Prostate gland (tissue), 2 donors: ENCODE measurements around the gene APC.

Source experiments
- POLR2A ChIP-seq: fragments of 450-650 bp; IDR thresholded peaks from one replicate; pipeline ENCODE4 v1.6.1; 2016; ENCODE audit warnings: antibody characterized with exemption, mild to moderate bottlenecking
- POLR2AphosphoS5 ChIP-seq: sonication (generic); formaldehyde crosslinking; IDR thresholded peaks from one replicate; pipeline ENCODE4 v1.6.1; 2017; ENCODE audit warnings: antibody characterized with exemption
- TF ChIP-seq, protein P1 (sequence below), 4 experiments: fragments of 200-600 bp in 2 of 4; fragments of 450-650 bp in 2 of 4; sonication (generic) in 2 of 4; IDR thresholded peaks; 1 replicate in 3 of 4; 2 replicates in 1 of 4; pipeline ENCODE4 v1.5.1; 2016 to 2019; ENCODE audit warnings: antibody characterized with exemption in 4 of 4, mild to moderate bottlenecking in 2 of 4, moderate library complexity in 2 of 4

DNA sequence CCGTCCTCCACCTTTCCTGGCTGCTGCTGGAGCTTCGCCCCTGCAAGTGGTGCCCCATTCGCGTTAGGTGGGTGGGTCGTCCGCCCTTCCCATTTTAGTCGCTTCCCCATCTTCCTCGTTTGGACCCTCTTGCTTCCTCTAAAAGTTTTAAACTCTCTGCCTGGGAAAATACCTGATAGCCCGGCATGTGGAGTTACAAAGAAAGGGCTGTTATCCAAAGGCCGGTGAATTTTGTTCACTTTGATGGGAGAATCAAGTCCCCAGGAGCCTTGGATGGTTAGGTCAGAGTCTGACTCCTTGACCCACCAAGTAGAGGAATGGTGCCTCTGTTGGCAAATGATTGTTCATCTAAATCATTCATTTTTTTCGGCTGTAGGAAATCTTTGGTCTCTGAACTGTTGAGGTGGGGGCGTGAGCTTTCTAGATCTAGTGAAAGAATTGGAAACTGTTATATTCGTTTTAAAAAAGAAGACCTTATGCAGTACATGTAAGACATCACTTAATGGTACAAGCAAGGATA lies 29.5 kb upstream of the APC start:
- TF ChIP-seq, protein P1, sequence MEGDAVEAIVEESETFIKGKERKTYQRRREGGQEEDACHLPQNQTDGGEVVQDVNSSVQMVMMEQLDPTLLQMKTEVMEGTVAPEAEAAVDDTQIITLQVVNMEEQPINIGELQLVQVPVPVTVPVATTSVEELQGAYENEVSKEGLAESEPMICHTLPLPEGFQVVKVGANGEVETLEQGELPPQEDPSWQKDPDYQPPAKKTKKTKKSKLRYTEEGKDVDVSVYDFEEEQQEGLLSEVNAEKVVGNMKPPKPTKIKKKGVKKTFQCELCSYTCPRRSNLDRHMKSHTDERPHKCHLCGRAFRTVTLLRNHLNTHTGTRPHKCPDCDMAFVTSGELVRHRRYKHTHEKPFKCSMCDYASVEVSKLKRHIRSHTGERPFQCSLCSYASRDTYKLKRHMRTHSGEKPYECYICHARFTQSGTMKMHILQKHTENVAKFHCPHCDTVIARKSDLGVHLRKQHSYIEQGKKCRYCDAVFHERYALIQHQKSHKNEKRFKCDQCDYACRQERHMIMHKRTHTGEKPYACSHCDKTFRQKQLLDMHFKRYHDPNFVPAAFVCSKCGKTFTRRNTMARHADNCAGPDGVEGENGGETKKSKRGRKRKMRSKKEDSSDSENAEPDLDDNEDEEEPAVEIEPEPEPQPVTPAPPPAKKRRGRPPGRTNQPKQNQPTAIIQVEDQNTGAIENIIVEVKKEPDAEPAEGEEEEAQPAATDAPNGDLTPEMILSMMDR (IDR thresholded peaks at IDR 0.05), result no peak
- TF ChIP-seq POLR2A, result no peak
- no peak for TF ChIP-seq POLR2AphosphoS5
